K562 (cell line): ENCODE data around the gene PFAS. TPM values are rescaled to one million over a fixed set of nuclear protein-coding genes. Genes with fewer than 3 reads are reported as not detected.
A peak's percentile ranks its signal among the peaks of the same experiment; 100 is the strongest.

Experiments
- ATAC-seq: fragments of 200-7000 bp; cut with Tn5 transposase; 3 replicates; pipeline ENCODE4 v1.9.1; 2020; ENCODE audit warnings: moderate library complexity
- BruUV-seq: library from RNA; stranded (reverse); fragments of 400-500 nt; replicated peaks from 2 replicates; lab custom pipeline; 2021; lab: Mats Ljungman, UMichigan
- CTCF ChIA-PET: fragments of 300-600 bp; formaldehyde crosslinking; extraction: SDS; loops from one replicate; lab custom pipeline; 2021; ENCODE audit warnings: low intra/inter-chr PET ratio; lab: Yijun Ruan, JAX
- POLR2A ChIA-PET: fragments of 300-600, 350-650 bp; sonication (Branson Sonifier 250); formaldehyde crosslinking; extraction: SDS; loops from one replicate; lab custom pipeline; 2021; ENCODE audit warnings: antibody characterized with exemption, inconsistent platforms; lab: Yijun Ruan, JAX
- DNase-seq, 4 experiments: peaks; one replicate each; pipeline versions ENCODE4 v3.0.0 to v3.0.0-alpha.2; 2011 to 2018; ENCODE audit warnings: low spot score in 3 of 4, mixed read lengths in 3 of 4; ENCODE audit errors: extremely low read depth in 1 of 4
- FAIRE-seq: peaks from 2 replicates; lab custom pipeline; 2011; peaks lifted over from hg19 to GRCh38; lab: Jason Lieb, UNC
- H2AFZ ChIP-seq: 2 replicates; pipeline ENCODE4 v1.6.0; 2011; ENCODE audit warnings: low read depth, low read length, control low read depth, inconsistent platforms
- H3K27ac ChIP-seq: fragments of 200-600 bp; 3 replicates; pipeline ENCODE4 v1.8.0; 2011; ENCODE audit warnings: low read depth, mild to moderate bottlenecking, control low read depth, inconsistent platforms, low read length, moderate library complexity, mixed read lengths; ENCODE audit errors: extremely low read depth
- H3K27me3 ChIP-seq, 2 experiments: fragments of 300-600 bp in 1 of 2; 2 replicates in 1 of 2; 3 replicates in 1 of 2; pipeline versions ENCODE4 v1.6.0 to v1.8.0; 2011; ENCODE audit warnings: inconsistent platforms in 2 of 2, low read length in 2 of 2, mild to moderate bottlenecking in 1 of 2, mixed read lengths in 1 of 2, moderate library complexity in 1 of 2; ENCODE audit not compliant: control insufficient read depth in 2 of 2, insufficient read depth in 2 of 2
- H3K36me3 ChIP-seq: fragments of 300-600 bp; 3 replicates; pipeline ENCODE4 v1.8.0; 2011; ENCODE audit warnings: mild to moderate bottlenecking, low read length, inconsistent platforms; ENCODE audit not compliant: control insufficient read depth, insufficient read depth
- H3K4me1 ChIP-seq, 2 experiments: fragments of 200-600 bp in 1 of 2; replicated peaks in 1 of 2; 2 replicates in 1 of 2; 3 replicates in 1 of 2; pipeline versions ENCODE4 v1.5.1 to v1.8.0; 2011; ENCODE audit warnings: inconsistent platforms in 2 of 2, low read length in 2 of 2, mild to moderate bottlenecking in 1 of 2, mixed read lengths in 1 of 2, moderate library complexity in 1 of 2; ENCODE audit not compliant: control insufficient read depth in 2 of 2, insufficient read depth in 2 of 2
- H3K4me2 ChIP-seq: 2 replicates; pipeline ENCODE4 v1.6.1; 2011; ENCODE audit warnings: low read length, control low read depth, inconsistent platforms, mixed read lengths; ENCODE audit not compliant: insufficient read depth
- H3K4me3 ChIP-seq: fragments of 200-600 bp; sonication (generic), shearing (Covaris generic); 2 replicates; pipeline ENCODE4 v1.5.1; 2016; ENCODE audit warnings: control low read depth, inconsistent platforms
- H3K79me2 ChIP-seq: fragments of 200-600 bp; 3 replicates; pipeline ENCODE4 v1.8.0; 2011; ENCODE audit warnings: low read length, inconsistent platforms; ENCODE audit not compliant: control insufficient read depth, insufficient read depth
- H3K9ac ChIP-seq, 2 experiments: 2 replicates each; pipeline versions ENCODE4 v1.6.0 to v1.6.1; 2011; ENCODE audit warnings: low read depth in 2 of 2, low read length in 2 of 2, control low read depth in 1 of 2, inconsistent platforms in 1 of 2, mild to moderate bottlenecking in 1 of 2, mixed read lengths in 1 of 2; ENCODE audit not compliant: insufficient read depth in 1 of 2
- H3K9me1 ChIP-seq: one replicate; pipeline ENCODE4 v1.6.0; 2011; ENCODE audit warnings: inconsistent platforms, mild to moderate bottlenecking, low read length, moderate library complexity; ENCODE audit not compliant: control insufficient read depth, insufficient read depth
- H3K9me3 ChIP-seq: replicated peaks from 2 replicates; pipeline ENCODE4 v1.5.1; 2011; ENCODE audit warnings: low read depth, low read length, inconsistent platforms; ENCODE audit not compliant: control insufficient read depth, insufficient read depth
- H4K20me1 ChIP-seq: replicated peaks from 2 replicates; pipeline ENCODE4 v1.6.1; 2011; ENCODE audit warnings: low read length, inconsistent platforms, mixed read lengths; ENCODE audit not compliant: control insufficient read depth, insufficient read depth
- ESRRA ChIP-seq: fragments of 450-650 bp; IDR thresholded peaks from 2 replicates; pipeline ENCODE4 v1.6.1; 2014; ENCODE audit warnings: low read depth, mild to moderate bottlenecking, moderate library complexity, borderline replicate concordance
- HNRNPUL1 ChIP-seq: fragments of 200-400 bp; formaldehyde crosslinking; IDR thresholded peaks from 2 replicates; pipeline ENCODE4 v1.6.1; 2017; ENCODE audit warnings: low read length
- HOXB6 ChIP-seq: fragments of 250-450 bp; sonication (Bioruptor Pico); IDR thresholded peaks from 2 replicates; pipeline ENCODE4 v1.5.1; 2022; ENCODE audit warnings: mild to moderate bottlenecking, borderline replicate concordance
- PRMT5 ChIP-seq: sonication (generic); formaldehyde crosslinking; IDR thresholded peaks from 2 replicates; pipeline ENCODE4 v1.5.0; 2020; ENCODE audit warnings: missing genetic modification reagents
- WGBS: fragments of 100-300 bp; shearing (Covaris generic); methylation state at CpG from one replicate; pipeline ENCODE4 v1.1.6; 2016; ENCODE audit warnings: low coverage, mixed read lengths; ENCODE audit not compliant: insufficient coverage; ENCODE audit errors: missing lambda C conversion rate; 5-methylcytosine and 5-hydroxymethylcytosine counted together
- in situ Hi-C: fragments of 300-500 bp; cut with MboI; formaldehyde crosslinking; loops from 4 replicates; pipeline ENCODE4 v1.15.0; 2018; ENCODE audit warnings: inconsistent platforms, mixed read lengths
- intact Hi-C: fragments of 100-400 bp; cut with micrococcal nuclease; formaldehyde crosslinking; loops from 2 replicates; pipeline ENCODE4 v1.14.2; 2022
- polyA plus RNA-seq, 8 experiments: library from polyadenylated mRNA; depleted of rRNA in 4 of 8; stranded (reverse) in 5 of 8; unstranded in 3 of 8; fragments of >200 nt; fragmentation: Nextera tagmentation in 2 of 8; fragmentation: Illumina TruSeq in 1 of 8; extraction: Ambion mirVana in 2 of 8; extraction: Trizol in 1 of 8; gene quantifications; 2 replicates each; pipeline versions ENCODE4 v1.2.1 to v1.2.3, GENCODE V29; 2011 to 2014; ENCODE audit warnings: inconsistent platforms in 1 of 8, missing spikeins in 1 of 8
- total RNA-seq, 7 experiments: library from RNA; depleted of rRNA in 6 of 7; stranded (reverse); fragments of >200 nt in 6 of 7; fragmentation: Illumina TruSeq in 2 of 7; extraction: Trizol in 2 of 7; gene quantifications; 2 replicates each; pipeline versions ENCODE4 v1.2.1 to v1.2.3, GENCODE V29; 2011 to 2021; ENCODE audit warnings: low replicate concordance in 1 of 7

PFAS gene
- total and polyA plus RNA-seq, 9 of the 15 experiments (the other 6 are each of a cell fraction or from before 2014, with no cell fraction given): 11.6 to 131 (median 43.9) TPM

DNA sequence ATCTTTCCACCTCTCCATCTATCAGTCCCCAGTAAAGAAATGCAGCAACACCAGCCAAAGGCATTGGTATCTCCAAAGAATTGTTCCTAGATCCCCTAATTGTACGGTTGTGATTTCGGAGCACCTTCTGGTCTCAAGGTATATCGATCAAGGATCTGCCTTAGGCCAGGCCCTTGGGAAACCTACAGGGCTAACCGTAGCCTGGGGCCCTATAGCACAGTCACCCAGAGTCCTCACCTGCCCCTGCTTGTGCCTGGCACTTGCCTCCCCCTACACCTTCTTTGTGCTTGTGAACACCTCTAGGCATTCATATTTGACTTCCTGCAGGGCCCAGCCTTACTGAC is 21.9 kb upstream of the PFAS start:
- Histone ChIP-seq H3K79me2 (no peaks in the 10 kb centered on the region), H3K36me3 (peaks cover 53% of the 10 kb centered on the region; the same call in 2 of the 3 replicates), H3K4me1 (peaks cover 16 to 20% of the 10 kb centered on the region in 2 experiments; a peak in 4 of 5 replicates), H3K4me2 (peak overlapping the region; percentile 78), H3K9me3 (no peaks in the 10 kb centered on the region), H2AFZ (no peak overlapping the region), H3K4me3 (peak overlapping the region; percentile 47), H3K9ac (peak overlapping the region; percentile 22 to 30; a peak in 2 of 4 replicates), H4K20me1 (peaks cover 4% of the 10 kb centered on the region; the same call in 1 of the 2 replicates), H3K9me1 (no peaks in the 10 kb centered on the region), H3K27me3 (no peaks in the 10 kb centered on the region), H3K27ac (peak overlapping the region; percentile 34; the same call in 1 of the 3 replicates)
- TF ChIP-seq ESRRA (no peak), HNRNPUL1 (0 out of 2 replicates have a peak, but pooled peaks have one; percentile 6)
- in situ Hi-C loops (no loop called here), intact Hi-C loops (loop anchor here (10.0 kb wide), 1 partner anchor 158 kb away; the partner anchor contains the start of gene RPL26)
- POLR2A ChIA-PET: interaction anchor here (0.5 to 1.7 kb wide), 7 partner anchors 8 to 40 kb away, joined by 3 to 7 read pairs (median 4); partner anchors contain the start of genes CTC1 and PFAS
- WGBS: 58% methylated on average over 4 of the region's 4 CpGs
- peak; percentile 55 for FAIRE-seq
- BruUV-seq: no TSS peak
- DNase-seq: no peak
- CTCF ChIA-PET: no interaction called here
- ATAC-seq: no peak

DNA sequence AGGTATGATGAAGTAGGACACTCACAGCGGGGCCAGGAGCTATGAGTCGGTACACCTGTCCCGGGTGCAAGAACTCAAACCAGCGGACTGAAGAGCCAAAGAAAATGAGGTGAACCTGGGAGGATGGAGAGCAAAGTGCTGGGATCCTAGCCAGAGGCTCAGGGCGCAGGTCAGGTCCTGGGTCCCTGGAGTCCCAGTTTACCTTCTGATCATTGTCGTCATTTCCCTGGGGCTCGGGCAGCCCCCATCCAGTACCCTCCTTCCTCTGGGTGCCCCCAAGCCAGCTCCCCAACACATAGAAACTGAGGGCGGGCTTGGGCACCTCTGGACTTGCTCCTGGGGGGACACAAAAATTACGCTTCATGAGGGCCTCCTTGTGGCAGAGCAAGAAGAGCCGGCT is 17.4 kb upstream of the PFAS start:
- no TSS peak for BruUV-seq
- intact Hi-C loops: no loop called here
- Histone ChIP-seq H3K27me3 (no peaks in the 10 kb centered on the region), H3K79me2 (no peaks in the 10 kb centered on the region), H3K36me3 (peaks cover 97% of the 10 kb centered on the region; the same call in 2 of the 3 replicates)
- CTCF ChIA-PET: no interaction called here
- POLR2A ChIA-PET: interaction anchor here (0.6 kb wide), 1 partner anchor 41 kb away, joined by 3 read pairs; no protein-coding TSS in a partner anchor
- TF ChIP-seq PRMT5: no peak
- no peak for TF ChIP-seq HOXB6
- TF ChIP-seq, all 486 proteins: peak for 0
- ATAC-seq (no peak), DNase-seq (no peak), FAIRE-seq (no peak)
- Histone ChIP-seq H2AFZ (no peak overlapping the region), H4K20me1 (no peaks in the 10 kb centered on the region), H3K4me1 (peaks cover 0 to 7% of the 10 kb centered on the region in 2 experiments; a peak in 3 of 5 replicates), H3K9me1 (no peaks in the 10 kb centered on the region), H3K27ac (no peak overlapping the region), H3K9me3 (no peaks in the 10 kb centered on the region), H3K9ac (no peak overlapping the region), H3K4me3 (no peak overlapping the region), H3K4me2 (no peak overlapping the region)
- WGBS: 86% methylated on average over 8 of the region's 10 CpGs
- in situ Hi-C loops: no loop called here
